A549 (cell line): Measurements from ENCODE around the gene ANGPTL5. TPM values are rescaled to one million over a fixed set of nuclear protein-coding genes. Genes with fewer than 3 reads are reported as not detected.

ENCODE experiments used
- ATAC-seq, 2 experiments: fragments of 200-7000 bp in 1 of 2; fragments of >200 bp in 1 of 2; cut with Nextera tagmentation in 1 of 2; cut with Tn5 transposase in 1 of 2; 3 replicates each; pipeline versions ENCODE4 v1.8.0 to v1.9.1; 2018 to 2020; ENCODE audit warnings: mild to moderate bottlenecking in 1 of 2, moderate library complexity in 1 of 2
- CTCF ChIA-PET: fragments of 300-600 bp; sonication (Branson Sonifier 250); formaldehyde crosslinking; extraction: SDS; loops from one replicate; lab custom pipeline; 2021; ENCODE audit warnings: antibody characterized with exemption, inconsistent platforms; lab: Yijun Ruan, JAX
- POLR2A ChIA-PET: fragments of 350-600 bp; formaldehyde crosslinking; extraction: SDS; loops from one replicate; lab custom pipeline; 2021; ENCODE audit warnings: antibody characterized with exemption, inconsistent platforms; lab: Yijun Ruan, JAX
- DNase-seq, 2 experiments: peaks; one replicate each; pipeline versions ENCODE4 v3.0.0 to v3.0.0-alpha.2; 2011 to 2016; ENCODE audit warnings: low read depth in 1 of 2, low spot score in 1 of 2
- FAIRE-seq: peaks from 2 replicates; lab custom pipeline; 2011; peaks lifted over from hg19 to GRCh38; lab: Jason Lieb, UNC
- H3K27ac ChIP-seq, 2 experiments: fragments of >200 bp; sonication (Bioruptor Twin); formaldehyde crosslinking; 3 replicates each; pipeline ENCODE4 v1.5.1; 2016 to 2017
- H3K4me1 ChIP-seq: fragments of >200 bp; sonication (Bioruptor Twin); formaldehyde crosslinking; 3 replicates; pipeline ENCODE4 v1.6.1; 2016
- H3K4me2 ChIP-seq: fragments of >200 bp; sonication (Bioruptor Twin); formaldehyde crosslinking; 3 replicates; pipeline ENCODE4 v1.6.1; 2016
- H3K4me3 ChIP-seq: fragments of >200 bp; sonication (Bioruptor Twin); formaldehyde crosslinking; 3 replicates; pipeline ENCODE4 v1.5.1; 2016
- H3K9me3 ChIP-seq: fragments of >200 bp; sonication (Bioruptor Twin); formaldehyde crosslinking; 3 replicates; pipeline ENCODE4 v1.6.1; 2016
- CBX8 ChIP-seq: fragments of 200-600 bp; sonication (generic); IDR thresholded peaks from 2 replicates; pipeline ENCODE4 v1.6.1; 2016
- CHD4 ChIP-seq: fragments of 200-600 bp; sonication (generic); IDR thresholded peaks from 2 replicates; pipeline ENCODE4 v1.6.1; 2016; ENCODE audit warnings: antibody characterized with exemption, mild to moderate bottlenecking, borderline replicate concordance
- ELK1 ChIP-seq: fragments of 150-350 bp; IDR thresholded peaks from 2 replicates; pipeline ENCODE4 v1.6.1; 2014; ENCODE audit warnings: low read depth, mild to moderate bottlenecking, low read length
- EP300 ChIP-seq, 2 experiments: fragments of >200 bp; sonication (Bioruptor Twin); formaldehyde crosslinking; IDR thresholded peaks; 2 replicates in 1 of 2; 3 replicates in 1 of 2; pipeline ENCODE4 v1.6.1; 2016 to 2017
- FOXS1 ChIP-seq: fragments of 250-450 bp; sonication (Bioruptor Pico); IDR thresholded peaks from 2 replicates; pipeline ENCODE4 v1.5.0; 2020; ENCODE audit warnings: mild to moderate bottlenecking, moderate library complexity
- HDAC2 ChIP-seq: fragments of 200-600 bp; sonication (generic); IDR thresholded peaks from 2 replicates; pipeline ENCODE4 v1.6.1; 2016
- HEYL ChIP-seq: fragments of 250-450 bp; sonication (Bioruptor Pico); IDR thresholded peaks from 2 replicates; pipeline ENCODE4 v1.8.0; 2021; ENCODE audit warnings: mild to moderate bottlenecking, moderate library complexity
- HMGXB4 ChIP-seq: fragments of 250-450 bp; sonication (Bioruptor Pico); IDR thresholded peaks from 2 replicates; pipeline ENCODE4 v1.5.0; 2021; ENCODE audit warnings: mild to moderate bottlenecking, moderate library complexity, borderline replicate concordance
- HOXA7 ChIP-seq: fragments of 250-450 bp; sonication (Bioruptor Pico); IDR thresholded peaks from 2 replicates; pipeline ENCODE4 v1.5.0; 2020; ENCODE audit warnings: mild to moderate bottlenecking, moderate library complexity
- HOXB13 ChIP-seq: fragments of 250-450 bp; sonication (Bioruptor Pico); IDR thresholded peaks from 2 replicates; pipeline ENCODE4 v1.5.0; 2020; ENCODE audit warnings: low read depth, mild to moderate bottlenecking, moderate library complexity
- JUNB ChIP-seq: fragments of >200 bp; sonication (Bioruptor Twin); formaldehyde crosslinking; IDR thresholded peaks from 2 replicates; pipeline ENCODE4 v1.6.1; 2016
- MAFK ChIP-seq: fragments of 450-650 bp; IDR thresholded peaks from 2 replicates; pipeline ENCODE4 v1.6.1; 2014; ENCODE audit not compliant: partially characterized antibody
- MAZ ChIP-seq: fragments of 150-350 bp; IDR thresholded peaks from 2 replicates; pipeline ENCODE4 v1.6.1; 2014; ENCODE audit warnings: antibody characterized with exemption, low read depth, low read length, borderline replicate concordance
- MYC ChIP-seq: IDR thresholded peaks from 2 replicates; pipeline ENCODE4 v1.6.1; 2012; ENCODE audit warnings: mild to moderate bottlenecking, inconsistent platforms, low read length, improper control_type of control experiment, borderline replicate concordance
- NPAS2 ChIP-seq: fragments of 250-450 bp; sonication (Bioruptor Pico); IDR thresholded peaks from 2 replicates; pipeline ENCODE4 v1.8.0; 2022; ENCODE audit warnings: mild to moderate bottlenecking, moderate library complexity, borderline replicate concordance
- NR3C1 ChIP-seq: fragments of >200 bp; sonication (Bioruptor Twin); formaldehyde crosslinking; IDR thresholded peaks from 3 replicates; pipeline ENCODE4 v1.6.1; 2017
- POLR2A ChIP-seq: IDR thresholded peaks from 2 replicates; pipeline ENCODE4 v1.6.1; 2012; ENCODE audit warnings: mild to moderate bottlenecking, low read length
- POLR2AphosphoS2 ChIP-seq: conservative IDR thresholded peaks from 2 replicates; pipeline ENCODE4 v1.6.1; 2012; ENCODE audit warnings: low read length, improper control_type of control experiment, inconsistent platforms
- RARB ChIP-seq: fragments of 250-450 bp; sonication (Bioruptor Pico); IDR thresholded peaks from 2 replicates; pipeline ENCODE4 v1.8.0; 2021; ENCODE audit warnings: mild to moderate bottlenecking, moderate library complexity
- REST ChIP-seq: fragments of 200-600 bp; sonication (generic); IDR thresholded peaks from 2 replicates; pipeline ENCODE4 v1.6.1; 2016; ENCODE audit warnings: antibody characterized with exemption, mild to moderate bottlenecking, moderate library complexity
- RFX5 ChIP-seq: fragments of 450-650 bp; IDR thresholded peaks from 2 replicates; pipeline ENCODE4 v1.7.1; 2014; ENCODE audit warnings: antibody characterized with exemption, mild to moderate bottlenecking, moderate library complexity
- RNF2 ChIP-seq: fragments of 200-600 bp; sonication (generic); IDR thresholded peaks from 2 replicates; pipeline ENCODE4 v1.6.1; 2016; ENCODE audit warnings: low read depth, mild to moderate bottlenecking, antibody characterized with exemption, moderate library complexity, borderline replicate concordance
- SMC3 ChIP-seq: fragments of >200 bp; sonication (Bioruptor Twin); formaldehyde crosslinking; IDR thresholded peaks from 3 replicates; pipeline ENCODE4 v1.6.1; 2018; ENCODE audit warnings: inconsistent platforms
- SREBF2 ChIP-seq: fragments of 450-650 bp; IDR thresholded peaks from 2 replicates; pipeline ENCODE4 v1.6.1; 2014; ENCODE audit warnings: mild to moderate bottlenecking, moderate library complexity
- ZC3H11A ChIP-seq: fragments of 450-650 bp; IDR thresholded peaks from 2 replicates; pipeline ENCODE4 v1.6.1; 2014; ENCODE audit warnings: antibody characterized with exemption, mild to moderate bottlenecking
- ZFP36 ChIP-seq: fragments of 450-650 bp; IDR thresholded peaks from 2 replicates; pipeline ENCODE4 v1.6.1; 2014; ENCODE audit warnings: borderline replicate concordance; ENCODE audit not compliant: partially characterized antibody
- ZNF302 ChIP-seq: fragments of 250-450 bp; sonication (Bioruptor Pico); IDR thresholded peaks from 2 replicates; pipeline ENCODE4 v1.9.0; 2021; ENCODE audit warnings: inconsistent platforms, mild to moderate bottlenecking, moderate library complexity
- ZSCAN20 ChIP-seq: fragments of 250-450 bp; sonication (Bioruptor Pico); IDR thresholded peaks from 2 replicates; pipeline ENCODE4 v1.8.0; 2022; ENCODE audit warnings: mild to moderate bottlenecking, moderate library complexity
- WGBS: methylation state at CpG from one replicate; pipeline ENCODE4 v1.1.6; 2017; ENCODE audit errors: missing lambda C conversion rate; 5-methylcytosine and 5-hydroxymethylcytosine counted together
- polyA plus RNA-seq, 4 experiments: library from polyadenylated mRNA; depleted of rRNA in 3 of 4; stranded (reverse); fragments of >200 nt; fragmentation: RNase III in 1 of 4; extraction: RNeasy Plus Mini Kit Qiagen cat#74134 plus additional on column Dnase treatment in 1 of 4; gene quantifications; 2 replicates in 3 of 4; 3 replicates in 1 of 4; pipeline ENCODE4 v1.2.3, GENCODE V29; 2011 to 2017
- TF ChIP-seq, protein P1 (sequence below): fragments of 250-450 bp; sonication (Bioruptor Pico); IDR thresholded peaks from 2 replicates; pipeline ENCODE4 v1.5.0; 2020; ENCODE audit warnings: low read depth, mild to moderate bottlenecking, moderate library complexity
- TF ChIP-seq, protein P2 (sequence below): fragments of >200 bp; sonication (Bioruptor Twin); formaldehyde crosslinking; IDR thresholded peaks from 3 replicates; pipeline ENCODE4 v1.6.1; 2016
- TF ChIP-seq, protein P3 (sequence below): fragments of >200 bp; sonication (Bioruptor Twin); formaldehyde crosslinking; IDR thresholded peaks from 2 replicates; pipeline ENCODE4 v1.6.1; 2016
- TF ChIP-seq, protein P4 (sequence below): fragments of >200 bp; sonication (Bioruptor Twin); formaldehyde crosslinking; IDR thresholded peaks from 3 replicates; pipeline ENCODE4 v1.5.1; 2016

Gene ANGPTL5
- polyA plus RNA-seq, 2 of the 4 experiments (the other 2 are of a cell fraction), result not detected

- CTCF ChIA-PET, result interaction anchor here (1.1 kb wide), 1 partner anchor 10 kb away, joined by 5 read pairs; no protein-coding TSS in a partner anchor
- ATAC-seq (peak; percentile 74 to 78), DNase-seq (peak; percentile 38 to 74), FAIRE-seq (no peak)
- H3K9me3 ChIP-seq, result 0 out of 3 replicates have a peak, but pooled peaks cover under 1% of the 10 kb centered on the region
- 3% methylated on average over 6 of the region's 6 CpGs for WGBS
- POLR2A ChIA-PET, result interaction anchor here (1.0 kb wide), 1 partner anchor 44 kb away, joined by 3 read pairs; the partner anchor contains the start of gene CEP126
- H3K4me1 ChIP-seq, result peaks cover 50% of the 10 kb centered on the region
- no peak overlapping the region for H3K4me3 ChIP-seq
- H3K27ac ChIP-seq, result peak overlapping the region; percentile 82 to 86
- peak overlapping the region; percentile 64 for H3K4me2 ChIP-seq
- no peak for TF ChIP-seq ZSCAN20 (CRISPR knock-in tag)
- TF ChIP-seq, protein P1, sequence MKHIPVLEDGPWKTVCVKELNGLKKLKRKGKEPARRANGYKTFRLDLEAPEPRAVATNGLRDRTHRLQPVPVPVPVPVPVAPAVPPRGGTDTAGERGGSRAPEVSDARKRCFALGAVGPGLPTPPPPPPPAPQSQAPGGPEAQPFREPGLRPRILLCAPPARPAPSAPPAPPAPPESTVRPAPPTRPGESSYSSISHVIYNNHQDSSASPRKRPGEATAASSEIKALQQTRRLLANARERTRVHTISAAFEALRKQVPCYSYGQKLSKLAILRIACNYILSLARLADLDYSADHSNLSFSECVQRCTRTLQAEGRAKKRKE (CRISPR knock-in tag), result no peak
- no peak for TF ChIP-seq MYC
- no peak for TF ChIP-seq MAZ
- TF ChIP-seq RNF2, result no peak
- TF ChIP-seq, protein P2, sequence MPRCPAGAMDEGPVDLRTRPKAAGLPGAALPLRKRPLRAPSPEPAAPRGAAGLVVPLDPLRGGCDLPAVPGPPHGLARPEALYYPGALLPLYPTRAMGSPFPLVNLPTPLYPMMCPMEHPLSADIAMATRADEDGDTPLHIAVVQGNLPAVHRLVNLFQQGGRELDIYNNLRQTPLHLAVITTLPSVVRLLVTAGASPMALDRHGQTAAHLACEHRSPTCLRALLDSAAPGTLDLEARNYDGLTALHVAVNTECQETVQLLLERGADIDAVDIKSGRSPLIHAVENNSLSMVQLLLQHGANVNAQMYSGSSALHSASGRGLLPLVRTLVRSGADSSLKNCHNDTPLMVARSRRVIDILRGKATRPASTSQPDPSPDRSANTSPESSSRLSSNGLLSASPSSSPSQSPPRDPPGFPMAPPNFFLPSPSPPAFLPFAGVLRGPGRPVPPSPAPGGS, result no peak
- TF ChIP-seq CBX8, result no peak
- TF ChIP-seq RFX5, result no peak
- TF ChIP-seq, protein P3, sequence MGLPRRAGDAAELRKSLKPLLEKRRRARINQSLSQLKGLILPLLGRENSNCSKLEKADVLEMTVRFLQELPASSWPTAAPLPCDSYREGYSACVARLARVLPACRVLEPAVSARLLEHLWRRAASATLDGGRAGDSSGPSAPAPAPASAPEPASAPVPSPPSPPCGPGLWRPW, result peak; percentile 82; the same call in 1 of the 2 replicates
- no peak for TF ChIP-seq HOXA7
- TF ChIP-seq JUNB, result peak; percentile 91
- TF ChIP-seq SREBF2, result no peak
- TF ChIP-seq POLR2AphosphoS2, result no peak
- TF ChIP-seq CHD4, result no peak
- no peak for TF ChIP-seq FOXS1 (CRISPR knock-in tag)
- no peak for TF ChIP-seq NPAS2 (CRISPR knock-in tag)
- no peak for TF ChIP-seq ZFP36
- TF ChIP-seq NR3C1, result no peak
- TF ChIP-seq ZNF302, result no peak
- TF ChIP-seq HMGXB4 (CRISPR knock-in tag), result no peak
- TF ChIP-seq SMC3, result no peak
- no peak for TF ChIP-seq HOXB13 (CRISPR knock-in tag)
- TF ChIP-seq HEYL (CRISPR knock-in tag), result no peak
- TF ChIP-seq RARB (CRISPR knock-in tag), result no peak
- TF ChIP-seq ZC3H11A, result no peak
- TF ChIP-seq POLR2A, result no peak
- TF ChIP-seq ELK1, result no peak
- TF ChIP-seq EP300 (IDR thresholded peaks at IDR 0.05), result peak; percentile 48 to 71; a peak in 2 of 5 replicates
- no peak for TF ChIP-seq REST
- TF ChIP-seq, protein P4, sequence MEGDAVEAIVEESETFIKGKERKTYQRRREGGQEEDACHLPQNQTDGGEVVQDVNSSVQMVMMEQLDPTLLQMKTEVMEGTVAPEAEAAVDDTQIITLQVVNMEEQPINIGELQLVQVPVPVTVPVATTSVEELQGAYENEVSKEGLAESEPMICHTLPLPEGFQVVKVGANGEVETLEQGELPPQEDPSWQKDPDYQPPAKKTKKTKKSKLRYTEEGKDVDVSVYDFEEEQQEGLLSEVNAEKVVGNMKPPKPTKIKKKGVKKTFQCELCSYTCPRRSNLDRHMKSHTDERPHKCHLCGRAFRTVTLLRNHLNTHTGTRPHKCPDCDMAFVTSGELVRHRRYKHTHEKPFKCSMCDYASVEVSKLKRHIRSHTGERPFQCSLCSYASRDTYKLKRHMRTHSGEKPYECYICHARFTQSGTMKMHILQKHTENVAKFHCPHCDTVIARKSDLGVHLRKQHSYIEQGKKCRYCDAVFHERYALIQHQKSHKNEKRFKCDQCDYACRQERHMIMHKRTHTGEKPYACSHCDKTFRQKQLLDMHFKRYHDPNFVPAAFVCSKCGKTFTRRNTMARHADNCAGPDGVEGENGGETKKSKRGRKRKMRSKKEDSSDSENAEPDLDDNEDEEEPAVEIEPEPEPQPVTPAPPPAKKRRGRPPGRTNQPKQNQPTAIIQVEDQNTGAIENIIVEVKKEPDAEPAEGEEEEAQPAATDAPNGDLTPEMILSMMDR, result no peak
- no peak for TF ChIP-seq HDAC2
- no peak for TF ChIP-seq MAFK
Measured at GRCh38 chr11:101870510-101870909, 45.8 kb downstream of the ANGPTL5 start.
